ENCODE data around the gene SF3B2.

SF3B2 gene

GRCh38 chr11:66050581-66051231 is 1.5 kb upstream of the SF3B2 start:
- no peak for DNase-seq

- DNase-seq: no peak
Observed at GRCh38 chr11:66051371-66051765, 796 bp upstream of the SF3B2 start.

GRCh38 chr11:66052664-66052982 is 459 bp downstream of the SF3B2 start:
- no peak for DNase-seq

- no peak for DNase-seq
Observed at GRCh38 chr11:66055021-66055420, 2.9 kb downstream of the SF3B2 start.

- no peak for DNase-seq
Observed at GRCh38 chr11:66056501-66056900, 4.3 kb downstream of the SF3B2 start.

GRCh38 chr11:66059966-66060680 is 8.0 kb downstream of the SF3B2 start:
- DNase-seq: no peak

- no peak for DNase-seq
Observed at GRCh38 chr11:66061268-66061667, 9.1 kb downstream of the SF3B2 start.

- no peak for DNase-seq
Observed at GRCh38 chr11:66062408-66062807, 10.2 kb downstream of the SF3B2 start.

- DNase-seq: no peak
Observed at GRCh38 chr11:66063900-66064299, 11.7 kb downstream of the SF3B2 start.

GRCh38 chr11:66064571-66064970 is 12.4 kb downstream of the SF3B2 start:
- DNase-seq: no peak

GRCh38 chr11:66066751-66067150 is 14.6 kb downstream of the SF3B2 start:
- DNase-seq: no peak

GRCh38 chr11:66067640-66068039 is 15.5 kb downstream of the SF3B2 start:
- DNase-seq: no peak

- DNase-seq: no peak
Observed at GRCh38 chr11:66068154-66068821, 16.1 kb downstream of the SF3B2 start.

GRCh38 chr11:66068923-66069714 is 17.0 kb downstream of the SF3B2 start:
- no peak for DNase-seq

- DNase-seq: no peak
Observed at GRCh38 chr11:66069715-66070603, 17.8 kb downstream of the SF3B2 start, which contains the start of gene PACS1. TSS of gene PACS1 (plus strand) at chr11:66070272. CDS start at chr11:66070487, 215 bp downstream.

- DNase-seq: no peak
Observed at GRCh38 chr11:66070604-66071380, 18.6 kb downstream of the SF3B2 start.

- no peak for DNase-seq
Observed at GRCh38 chr11:66071381-66071801, 19.2 kb downstream of the SF3B2 start.

- DNase-seq: no peak
Observed at GRCh38 chr11:66072081-66072480, 19.9 kb downstream of the SF3B2 start.

GRCh38 chr11:66072518-66072917 is 20.4 kb downstream of the SF3B2 start:
- no peak for DNase-seq

GRCh38 chr11:66073669-66074068 is 21.5 kb downstream of the SF3B2 start:
- no peak for DNase-seq

- DNase-seq: no peak
Observed at GRCh38 chr11:66075273-66075672, 23.1 kb downstream of the SF3B2 start.
